Measurements from ENCODE around the gene ACLY.

The ACLY gene

DNA sequence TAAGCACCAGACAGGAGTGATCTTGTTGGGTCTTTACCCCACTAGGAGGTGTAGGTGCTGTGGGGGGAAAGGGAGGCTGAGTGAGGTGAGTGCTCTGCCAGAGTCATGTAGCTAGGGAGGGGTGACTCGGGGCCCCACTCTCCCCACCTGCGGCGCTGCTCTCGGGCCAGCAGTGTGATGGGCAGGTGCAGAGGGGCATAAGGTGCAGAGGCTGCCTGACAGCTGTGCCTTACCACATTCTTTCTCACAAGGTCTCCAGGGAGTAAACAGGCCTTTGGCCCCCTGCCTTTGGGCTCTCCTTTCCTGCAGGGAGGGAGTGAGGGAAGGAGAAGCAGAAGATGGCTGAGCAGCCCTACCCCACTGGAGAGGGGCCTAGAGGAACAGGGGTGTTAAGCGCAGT, 43.4 kb upstream of the ACLY start:
- TF ChIP-seq, protein P1, sequence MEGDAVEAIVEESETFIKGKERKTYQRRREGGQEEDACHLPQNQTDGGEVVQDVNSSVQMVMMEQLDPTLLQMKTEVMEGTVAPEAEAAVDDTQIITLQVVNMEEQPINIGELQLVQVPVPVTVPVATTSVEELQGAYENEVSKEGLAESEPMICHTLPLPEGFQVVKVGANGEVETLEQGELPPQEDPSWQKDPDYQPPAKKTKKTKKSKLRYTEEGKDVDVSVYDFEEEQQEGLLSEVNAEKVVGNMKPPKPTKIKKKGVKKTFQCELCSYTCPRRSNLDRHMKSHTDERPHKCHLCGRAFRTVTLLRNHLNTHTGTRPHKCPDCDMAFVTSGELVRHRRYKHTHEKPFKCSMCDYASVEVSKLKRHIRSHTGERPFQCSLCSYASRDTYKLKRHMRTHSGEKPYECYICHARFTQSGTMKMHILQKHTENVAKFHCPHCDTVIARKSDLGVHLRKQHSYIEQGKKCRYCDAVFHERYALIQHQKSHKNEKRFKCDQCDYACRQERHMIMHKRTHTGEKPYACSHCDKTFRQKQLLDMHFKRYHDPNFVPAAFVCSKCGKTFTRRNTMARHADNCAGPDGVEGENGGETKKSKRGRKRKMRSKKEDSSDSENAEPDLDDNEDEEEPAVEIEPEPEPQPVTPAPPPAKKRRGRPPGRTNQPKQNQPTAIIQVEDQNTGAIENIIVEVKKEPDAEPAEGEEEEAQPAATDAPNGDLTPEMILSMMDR (IDR thresholded peaks at IDR 0.05; ENCODE audit: low read depth, low read length): no peak
- H3K4me3 ChIP-seq (ENCODE audit: low read depth, low read length): no peak overlapping the region

DNA sequence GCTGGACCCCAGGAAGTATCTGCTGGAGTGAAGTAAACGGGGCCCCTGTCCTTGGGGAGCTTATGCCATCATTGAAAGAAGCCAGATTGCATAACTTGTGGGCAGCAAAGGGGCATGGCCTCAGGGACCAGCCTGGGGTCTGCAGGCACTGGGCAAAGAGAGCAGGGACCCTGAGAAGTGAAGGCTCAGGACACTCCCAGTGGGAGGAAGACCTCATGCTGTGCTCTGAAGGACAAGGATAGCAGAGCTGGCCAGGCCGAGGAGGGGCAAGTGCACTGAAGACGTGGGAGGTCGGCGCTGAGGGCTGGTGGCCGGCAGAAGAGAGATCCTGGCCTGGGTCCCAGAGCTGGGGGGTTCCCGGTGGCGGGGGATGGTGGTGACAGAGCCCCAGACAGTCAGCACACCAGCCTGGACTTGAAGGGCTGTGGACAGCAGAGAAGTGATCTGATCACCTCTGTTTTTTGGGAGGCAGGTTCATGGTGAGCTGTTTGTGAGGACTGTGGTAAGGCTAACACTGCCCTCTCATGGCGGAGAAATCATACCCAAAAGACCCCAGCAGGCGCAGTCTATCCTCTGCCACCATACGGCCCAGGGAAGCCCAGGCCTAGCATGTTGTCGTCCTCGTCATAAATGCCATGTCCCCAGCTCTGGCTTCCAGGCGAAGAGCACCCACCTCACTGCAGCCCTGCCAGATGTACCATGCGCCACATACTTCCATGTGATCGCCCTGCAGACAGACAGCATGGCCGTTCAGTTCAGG, 40.8 kb upstream of the ACLY start:
- TF ChIP-seq, protein P1 (IDR thresholded peaks at IDR 0.05; ENCODE audit: low read depth, low read length): peak; percentile 50
- no peak overlapping the region for H3K4me3 ChIP-seq (ENCODE audit: low read depth, low read length)

DNA sequence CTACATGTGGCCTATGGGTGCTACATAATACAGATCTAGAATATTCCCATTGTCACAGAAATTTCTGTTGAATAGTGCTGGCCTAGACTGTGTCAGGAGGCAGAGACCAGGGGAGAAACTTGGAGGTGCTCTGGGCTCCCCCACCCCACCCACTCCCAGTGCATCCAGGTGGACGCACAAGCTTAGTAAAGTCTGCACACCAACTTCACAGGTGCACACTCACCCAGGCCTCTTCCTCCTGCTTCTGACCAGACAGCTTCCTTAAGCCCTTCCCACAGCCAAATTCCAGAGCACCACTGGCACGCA, 40.2 kb upstream of the ACLY start:
- TF ChIP-seq, protein P1 (IDR thresholded peaks at IDR 0.05; ENCODE audit: low read depth, low read length): no peak

DNA sequence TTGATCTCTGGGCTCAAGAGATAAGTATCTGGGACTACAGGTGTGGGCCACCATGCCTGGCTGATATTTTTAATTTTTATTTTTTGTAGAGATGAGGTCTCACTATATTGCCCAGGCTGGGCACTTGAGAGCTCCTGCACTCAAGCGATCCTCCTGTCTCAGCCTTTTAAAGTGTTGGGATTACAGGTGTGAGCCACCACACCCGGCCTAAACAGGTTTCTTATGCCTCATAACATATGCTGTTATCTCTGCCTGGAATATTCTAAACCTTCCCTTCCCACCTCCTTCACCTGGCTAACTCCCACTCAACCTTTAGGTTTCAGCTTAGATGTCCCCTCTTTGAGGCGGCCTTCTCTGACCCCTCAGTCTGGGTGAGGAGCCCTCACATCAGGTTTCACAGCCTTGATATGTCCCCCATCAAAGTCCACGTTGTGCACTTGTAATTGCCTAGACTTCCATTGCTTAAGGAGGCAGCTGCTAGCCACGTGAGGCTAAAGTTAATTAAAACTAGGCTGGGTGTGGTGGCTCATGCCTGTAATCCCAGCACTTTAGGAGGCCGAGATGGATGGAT, 39.2 kb upstream of the ACLY start:
- H3K4me3 ChIP-seq (ENCODE audit: low read depth, low read length): no peak overlapping the region
- TF ChIP-seq, protein P1 (IDR thresholded peaks at IDR 0.05; ENCODE audit: low read depth, low read length): no peak

More for the DNA sequence above, 40.2 kb upstream of the ACLY start:
- H3K4me3 ChIP-seq (ENCODE audit: low read depth, low read length): no peak overlapping the region

DNA sequence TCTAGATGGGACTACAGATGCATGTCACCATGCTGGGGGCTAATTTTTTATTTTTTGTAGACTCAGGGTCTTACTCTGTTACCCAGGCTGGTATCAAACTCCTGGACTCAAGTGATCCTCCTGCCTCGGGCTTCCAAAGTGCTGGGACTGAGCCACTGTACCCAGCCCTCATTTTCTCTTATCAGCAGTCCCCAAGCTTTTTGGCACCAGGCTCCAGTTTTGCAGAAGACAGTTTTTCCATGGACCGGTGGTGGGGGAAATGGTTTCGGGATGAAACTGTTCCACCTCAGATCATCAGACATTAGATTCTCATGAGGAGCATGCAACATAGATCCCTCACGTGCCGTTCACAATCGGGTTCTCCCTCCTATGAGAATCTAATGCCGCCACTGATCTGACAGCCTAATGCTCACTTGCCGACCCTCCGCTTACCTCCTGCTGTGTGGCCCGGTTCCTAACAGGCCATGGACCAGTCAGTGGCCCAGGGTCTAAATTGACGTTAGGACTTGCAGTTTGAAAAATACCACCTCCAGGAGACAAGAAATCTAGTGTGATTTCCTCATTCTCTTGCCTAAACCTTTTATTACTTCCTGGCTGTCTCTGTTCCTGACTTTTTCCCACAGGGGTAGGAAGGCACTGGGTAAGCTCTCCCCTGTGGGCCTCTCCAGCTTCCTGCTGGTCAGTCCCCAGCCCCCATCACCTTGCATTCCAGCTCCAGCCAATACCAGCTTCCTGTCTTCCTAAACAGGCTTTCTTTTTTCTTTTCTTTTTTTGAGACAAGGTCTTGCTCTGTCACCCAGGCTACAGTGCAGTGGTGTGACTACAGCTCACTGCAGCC, 38.5 kb upstream of the ACLY start:
- TF ChIP-seq, protein P1 (IDR thresholded peaks at IDR 0.05; ENCODE audit: low read depth, low read length): no peak

DNA sequence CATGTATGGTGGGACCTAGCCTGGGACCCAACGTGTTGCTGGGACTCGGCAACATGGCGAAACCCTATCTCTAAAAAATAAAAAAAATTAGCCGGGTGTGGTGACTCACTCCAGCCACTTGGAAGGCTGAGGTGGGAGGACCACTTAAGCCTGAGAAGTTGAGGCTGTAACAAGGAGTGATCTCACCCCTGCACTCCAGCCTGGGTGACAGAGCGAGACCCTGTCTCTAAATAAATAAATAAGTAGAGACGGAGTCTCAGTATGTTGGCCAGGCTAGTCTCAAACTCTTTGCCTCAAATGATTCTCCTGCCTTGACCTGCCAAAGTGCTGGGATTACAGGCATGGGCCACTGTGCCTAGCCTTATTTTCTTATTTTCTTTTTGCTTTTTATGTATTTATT, 37.8 kb upstream of the ACLY start:
- no peak overlapping the region for H3K4me3 ChIP-seq (ENCODE audit: low read depth, low read length)
- TF ChIP-seq, protein P1 (IDR thresholded peaks at IDR 0.05; ENCODE audit: low read depth, low read length): no peak

More for the DNA sequence above, 38.5 kb upstream of the ACLY start:
- no peak overlapping the region for H3K4me3 ChIP-seq (ENCODE audit: low read depth, low read length)
